Measurements from ENCODE around the gene GGCT. TPM values are rescaled to one million over a fixed set of nuclear protein-coding genes. Genes with fewer than 3 reads are reported as not detected.
"Not testable (repeated sequence)": the region's sequence is repeated elsewhere in the genome, so short reads cannot be mapped to it uniquely, and the experiment has no call there.

GGCT gene
- total RNA-seq, 3 donors from 2014 or later = 29.9 to 50.2 (median 32.8) TPM

- Histone ChIP-seq H3K9me3 (no peaks in the 10 kb centered on the region), H3K36me3 (ENCODE audit: low read depth) (no peaks in the 10 kb centered on the region), H3K4me1 (ENCODE audit: low read depth) (no peaks in the 10 kb centered on the region), H3K4me3 (no peak overlapping the region)
- TF ChIP-seq CTCF (IDR thresholded peaks at IDR 0.05) = no peak
- DNase-seq (no peak), ATAC-seq (no peak)
- intact Hi-C loops (cut with DNase I, micrococcal nuclease) = no loop called here
Observed at GRCh38 chr7:30531286-30531685, 26.7 kb upstream of the GGCT start.

- Histone ChIP-seq H3K4me3 (no peak overlapping the region), H3K9me3 (no peaks in the 10 kb centered on the region), H3K36me3 (ENCODE audit: low read depth) (no peaks in the 10 kb centered on the region), H3K4me1 (ENCODE audit: low read depth) (no peaks in the 10 kb centered on the region)
- no peak for DNase-seq
- TF ChIP-seq CTCF (IDR thresholded peaks at IDR 0.05) = no peak
- no peak for ATAC-seq
- intact Hi-C loops (cut with DNase I, micrococcal nuclease) = no loop called here
Observed at GRCh38 chr7:30530373-30530772, 25.7 kb upstream of the GGCT start.

- ATAC-seq = no peak
Observed at GRCh38 chr7:30528779-30529178, 24.1 kb upstream of the GGCT start.

GRCh38 chr7:30527297-30527696, 22.7 kb upstream of the GGCT start:
- DNase-seq; intact Hi-C loops (cut with DNase I, micrococcal nuclease); ATAC-seq; H3K36me3 ChIP-seq (ENCODE audit: low read depth); H3K4me3 ChIP-seq; H3K4me1 ChIP-seq (ENCODE audit: low read depth); H3K9me3 ChIP-seq: not testable (repeated sequence)

More at GRCh38 chr7:30528779-30529178, 24.1 kb upstream of the GGCT start:
- no peak for DNase-seq
- Histone ChIP-seq H3K4me3 (no peak overlapping the region), H3K4me1 (ENCODE audit: low read depth) (no peaks in the 10 kb centered on the region), H3K9me3 (no peaks in the 10 kb centered on the region), H3K36me3 (ENCODE audit: low read depth) (no peaks in the 10 kb centered on the region)
- no peak for TF ChIP-seq CTCF (IDR thresholded peaks at IDR 0.05)
- intact Hi-C loops (cut with DNase I, micrococcal nuclease) = no loop called here

GRCh38 chr7:30526163-30526562, 21.5 kb upstream of the GGCT start:
- no peak overlapping the region for H3K4me3 ChIP-seq
- TF ChIP-seq CTCF (IDR thresholded peaks at IDR 0.05) = no peak
- peaks cover 8% of the 10 kb centered on the region for H3K4me1 ChIP-seq (ENCODE audit: low read depth)
- H3K36me3 ChIP-seq (ENCODE audit: low read depth) = no peaks in the 10 kb centered on the region
- DNase-seq = no peak
- no peaks in the 10 kb centered on the region for H3K9me3 ChIP-seq
- intact Hi-C loops (cut with DNase I, micrococcal nuclease) = no loop called here
- ATAC-seq = no peak

- H3K4me3 ChIP-seq = no peak overlapping the region
- intact Hi-C loops (cut with DNase I, micrococcal nuclease) = no loop called here
- H3K4me1 ChIP-seq (ENCODE audit: low read depth) = peaks cover 11% of the 10 kb centered on the region
- TF ChIP-seq CTCF (IDR thresholded peaks at IDR 0.05) = no peak
- ATAC-seq = no peak
- H3K9me3 ChIP-seq = no peaks in the 10 kb centered on the region
- no peak for DNase-seq
- no peaks in the 10 kb centered on the region for H3K36me3 ChIP-seq (ENCODE audit: low read depth)
Observed at GRCh38 chr7:30525429-30525828, 20.8 kb upstream of the GGCT start.

Measured in mucosa of descending colon (tissue), 3 donors.